ENCODE data around the gene CYP26A1. TPM values are rescaled to one million over a fixed set of nuclear protein-coding genes. Genes with fewer than 3 reads are reported as not detected.

Gene CYP26A1
- total RNA-seq (2014; rRNA removed; shearing (Covaris generic)): not detected in 2 replicates

GRCh38 chr10:93073539-93074146, at the start of gene CYP26A1:
Gene CYP26A1 (plus strand): TSS chr10:93073893. CDS start chr10:93073935, 42 bp downstream.
- peak; percentile 19 for DNase-seq (ENCODE audit: low read depth)

GRCh38 chr10:93026072-93026471, 47.6 kb upstream of the CYP26A1 start:
- no peak for DNase-seq (ENCODE audit: low read depth)

- DNase-seq (ENCODE audit: low read depth): no peak
Measured at GRCh38 chr10:93027508-93027907, 46.2 kb upstream of the CYP26A1 start.

- peak; percentile 67 for DNase-seq (ENCODE audit: low read depth)
Measured at GRCh38 chr10:93028883-93029282, 44.8 kb upstream of the CYP26A1 start.

GRCh38 chr10:93030409-93030808, 43.3 kb upstream of the CYP26A1 start:
- peak; percentile 74 for DNase-seq (ENCODE audit: low read depth)

- no peak for DNase-seq (ENCODE audit: low read depth)
Measured at GRCh38 chr10:93032105-93032808, 41.4 kb upstream of the CYP26A1 start.

- DNase-seq (ENCODE audit: low read depth): no peak
Measured at GRCh38 chr10:93032809-93033137, 40.9 kb upstream of the CYP26A1 start.

- no peak for DNase-seq (ENCODE audit: low read depth)
Measured at GRCh38 chr10:93034426-93034825, 39.3 kb upstream of the CYP26A1 start.

GRCh38 chr10:93039110-93039509, 34.6 kb upstream of the CYP26A1 start:
- DNase-seq (ENCODE audit: low read depth): no peak

- DNase-seq (ENCODE audit: low read depth): peak; percentile 41
Measured at GRCh38 chr10:93039721-93040120, 34.0 kb upstream of the CYP26A1 start.

GRCh38 chr10:93054486-93054885, 19.2 kb upstream of the CYP26A1 start:
- DNase-seq (ENCODE audit: low read depth): no peak

- no peak for DNase-seq (ENCODE audit: low read depth)
Measured at GRCh38 chr10:93058139-93058538, 15.6 kb upstream of the CYP26A1 start.

- DNase-seq (ENCODE audit: low read depth): no peak
Measured at GRCh38 chr10:93059975-93060886, 13.5 kb upstream of the CYP26A1 start, which contains the start of gene CYP26C1. Gene CYP26C1 (plus strand): TSS chr10:93060798. CDS start chr10:93061264, 466 bp downstream.

- no peak for DNase-seq (ENCODE audit: low read depth)
Measured at GRCh38 chr10:93060887-93061593, 12.7 kb upstream of the CYP26A1 start.

GRCh38 chr10:93061594-93062513, 11.8 kb upstream of the CYP26A1 start:
- DNase-seq (ENCODE audit: low read depth): no peak

GRCh38 chr10:93062514-93063143, 11.1 kb upstream of the CYP26A1 start:
- no peak for DNase-seq (ENCODE audit: low read depth)

- DNase-seq (ENCODE audit: low read depth): no peak
Measured at GRCh38 chr10:93063144-93063976, 10.3 kb upstream of the CYP26A1 start.

- DNase-seq (ENCODE audit: low read depth): no peak
Measured at GRCh38 chr10:93063977-93064660, 9.6 kb upstream of the CYP26A1 start.
